GM23338 (cell line): ENCODE results near the gene BICDL1. TPM values are rescaled to one million over a fixed set of nuclear protein-coding genes. Genes with fewer than 3 reads are reported as not detected.

ENCODE experiments used
- ATAC-seq: fragments of 200-7000 bp; cut with Tn5 transposase; 3 replicates; pipeline ENCODE4 v1.9.1; 2020
- DNase-seq: peaks from one replicate; pipeline ENCODE4 v3.0.0-alpha.2; 2015; ENCODE audit warnings: low spot score
- H2AFZ ChIP-seq: fragments of 200-600 bp; sonication (generic); 2 replicates; pipeline ENCODE4 v1.8.0; 2016; ENCODE audit warnings: antibody characterized with exemption, mild to moderate bottlenecking, moderate library complexity
- H3F3A ChIP-seq: fragments of 200-600 bp; sonication (generic); replicated peaks from 2 replicates; pipeline ENCODE4 v1.8.0; 2017; ENCODE audit warnings: antibody characterized with exemption, mixed run types, low read depth
- H3K27ac ChIP-seq: fragments of 200-600 bp; sonication (generic); 2 replicates; pipeline ENCODE4 v1.6.1; 2016; ENCODE audit warnings: low read depth
- H3K27me3 ChIP-seq: fragments of 200-600 bp; sonication (generic); 2 replicates; pipeline ENCODE4 v1.8.0; 2016; ENCODE audit warnings: mild to moderate bottlenecking, mixed run types, moderate library complexity; ENCODE audit not compliant: insufficient read depth
- H3K36me3 ChIP-seq: fragments of 200-600 bp; sonication (generic); 2 replicates; pipeline ENCODE4 v1.8.0; 2016; ENCODE audit warnings: mild to moderate bottlenecking; ENCODE audit not compliant: insufficient read depth
- H3K4me1 ChIP-seq: fragments of 200-600 bp; sonication (generic); 2 replicates; pipeline ENCODE4 v1.8.0; 2016; ENCODE audit warnings: mild to moderate bottlenecking, moderate library complexity; ENCODE audit not compliant: insufficient read depth
- H3K4me2 ChIP-seq: fragments of 200-600 bp; sonication (generic); 2 replicates; pipeline ENCODE4 v1.7.1; 2017; ENCODE audit warnings: mixed run types
- H3K4me3 ChIP-seq: fragments of 200-600 bp; sonication (generic); 2 replicates; pipeline ENCODE4 v1.6.1; 2016; ENCODE audit warnings: mixed run types
- H3K79me2 ChIP-seq: fragments of 200-600 bp; sonication (generic); replicated peaks from 2 replicates; pipeline ENCODE4 v1.8.0; 2017; ENCODE audit warnings: mild to moderate bottlenecking; ENCODE audit not compliant: insufficient read depth
- H3K9me2 ChIP-seq: fragments of 200-600 bp; sonication (generic); 2 replicates; pipeline ENCODE4 v1.8.0; 2017; ENCODE audit not compliant: insufficient read depth
- H4K20me1 ChIP-seq: fragments of 200-600 bp; sonication (generic); replicated peaks from 2 replicates; pipeline ENCODE4 v1.8.0; 2017; ENCODE audit warnings: mild to moderate bottlenecking; ENCODE audit not compliant: insufficient read depth
- H3K27ac Mint-ChIP-seq: 2 replicates; pipeline ENCODE4 v1.8.0; 2020; ENCODE audit warnings: inconsistent platforms, mild to moderate bottlenecking, moderate library complexity, mixed read lengths
- H3K27me3 Mint-ChIP-seq: 3 replicates; pipeline ENCODE4 v1.8.0; 2022; ENCODE audit warnings: low read depth, mild to moderate bottlenecking, moderate library complexity, mixed read lengths, inconsistent platforms; ENCODE audit not compliant: insufficient read depth, poor library complexity
- H3K36me3 Mint-ChIP-seq: 3 replicates; pipeline ENCODE4 v1.8.0; 2021; ENCODE audit warnings: low read depth, mild to moderate bottlenecking, inconsistent platforms, moderate library complexity, mixed read lengths
- H3K4me1 Mint-ChIP-seq: 3 replicates; pipeline ENCODE4 v1.8.0; 2020; ENCODE audit warnings: mild to moderate bottlenecking, inconsistent platforms, mixed read lengths
- H3K4me3 Mint-ChIP-seq: 3 replicates; pipeline ENCODE4 v1.8.0; 2021; ENCODE audit warnings: moderate library complexity, mild to moderate bottlenecking, inconsistent platforms, mixed read lengths
- H3K9me3 Mint-ChIP-seq: 3 replicates; pipeline ENCODE4 v1.8.0; 2020; ENCODE audit warnings: moderate library complexity, mild to moderate bottlenecking, inconsistent platforms, mixed read lengths
- CREB1 ChIP-seq: fragments of 250-450 bp; sonication (Bioruptor Pico); IDR thresholded peaks from 2 replicates; pipeline ENCODE4 v1.5.0; 2020; ENCODE audit warnings: low read depth, mild to moderate bottlenecking, moderate library complexity
- CTCF ChIP-seq, 2 experiments: fragments of 200-600 bp in 1 of 2; sonication (generic) in 1 of 2; conservative IDR thresholded peaks; 2 replicates each; pipeline versions ENCODE4 v1.5.1 to v1.6.1; 2016 to 2017; ENCODE audit warnings: antibody characterized with exemption in 2 of 2, low read depth in 2 of 2, mild to moderate bottlenecking in 2 of 2, moderate library complexity in 1 of 2
- EZH2 ChIP-seq: fragments of 200-600 bp; sonication (generic); IDR thresholded peaks from one replicate; pipeline ENCODE4 v1.8.0; 2017; ENCODE audit warnings: antibody characterized with exemption, mild to moderate bottlenecking, low read depth; ENCODE audit not compliant: unreplicated experiment
- EZH2phosphoT487 ChIP-seq: fragments of 200-600 bp; sonication (generic); IDR thresholded peaks from one replicate; pipeline ENCODE4 v1.8.1; 2018; ENCODE audit warnings: antibody characterized with exemption; ENCODE audit not compliant: unreplicated experiment
- JUNB ChIP-seq: IDR thresholded peaks from one replicate; pipeline ENCODE4 v1.6.1; 2016; ENCODE audit warnings: antibody characterized with exemption; ENCODE audit not compliant: unreplicated experiment
- NANOG ChIP-seq: IDR thresholded peaks from 2 replicates; pipeline ENCODE4 v1.6.1; 2016; ENCODE audit warnings: antibody characterized with exemption, borderline replicate concordance
- STAT1 ChIP-seq: IDR thresholded peaks from one replicate; pipeline ENCODE4 v1.6.1; 2016; ENCODE audit warnings: antibody characterized with exemption; ENCODE audit not compliant: unreplicated experiment
- ZNF114 ChIP-seq: fragments of 250-450 bp; sonication (Bioruptor Pico); IDR thresholded peaks from 2 replicates; pipeline ENCODE4 v1.5.0; 2020; ENCODE audit warnings: mild to moderate bottlenecking, moderate library complexity
- ZNF331 ChIP-seq: fragments of 250-450 bp; sonication (Bioruptor Pico); IDR thresholded peaks from 2 replicates; pipeline ENCODE4 v1.5.0; 2020; ENCODE audit warnings: low read depth, mild to moderate bottlenecking, moderate library complexity
- polyA plus RNA-seq: library from polyadenylated mRNA; unstranded; fragments of >200 nt; fragmentation: Nextera tagmentation; extraction: Ambion mirVana; gene quantifications from 2 replicates; pipeline ENCODE4 v1.2.1, GENCODE V29; 2016
- total RNA-seq: library from RNA; depleted of rRNA; stranded (reverse); fragments of >200 nt; shearing (Covaris generic); gene quantifications from 2 replicates; pipeline ENCODE4 v1.2.3, GENCODE V29; 2014
- TF ChIP-seq, protein P1 (sequence below): IDR thresholded peaks from 2 replicates; pipeline ENCODE4 v1.6.1; 2016; ENCODE audit warnings: antibody characterized with exemption
- TF ChIP-seq, protein P2 (sequence below): IDR thresholded peaks from one replicate; pipeline ENCODE4 v1.6.1; 2018; ENCODE audit warnings: antibody characterized with exemption; ENCODE audit not compliant: unreplicated experiment

Gene BICDL1
- total and polyA plus RNA-seq, 2 experiments from 2014 or later, result 14.0 to 25.7 TPM

DNA sequence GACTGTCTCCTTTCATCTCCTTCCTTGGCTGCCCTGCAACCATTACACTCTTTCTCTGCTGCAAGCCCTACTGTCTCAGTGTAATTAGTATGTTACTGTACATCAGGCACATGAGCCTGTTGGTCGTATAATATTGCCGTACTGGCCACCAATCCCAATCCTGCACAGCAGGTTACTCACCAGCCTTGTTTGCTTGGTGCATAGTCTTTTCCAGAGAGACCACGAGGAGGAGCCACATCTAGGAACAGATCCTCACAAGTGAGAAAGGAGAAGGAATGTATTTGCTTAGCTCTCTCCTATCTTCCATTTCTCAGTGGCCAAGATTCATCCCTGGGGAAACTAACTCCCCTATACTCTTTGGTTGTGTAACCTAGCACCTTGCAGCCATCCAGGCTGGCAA is 33.0 kb upstream of the BICDL1 start:
- Histone ChIP-seq H3K4me1 (no peaks in the 10 kb centered on the region), H2AFZ (no peak overlapping the region), H3K4me2 (no peak overlapping the region), H3K9me2 (no peaks in the 10 kb centered on the region), H3F3A (no peaks in the 10 kb centered on the region), H3K79me2 (no peaks in the 10 kb centered on the region), H3K4me3 (no peak overlapping the region), H3K36me3 (no peaks in the 10 kb centered on the region), H3K27ac (no peak overlapping the region), H4K20me1 (no peaks in the 10 kb centered on the region), H3K27me3 (no peaks in the 10 kb centered on the region)
- DNase-seq (peak; percentile 20), ATAC-seq (no peak)
- H3K36me3 Mint-ChIP-seq, result no peaks in the 10 kb centered on the region; the same call in 1 of the 3 replicates
- no peak overlapping the region for H3K4me3 Mint-ChIP-seq
- peaks cover 23% of the 10 kb centered on the region for H3K9me3 Mint-ChIP-seq
- H3K4me1 Mint-ChIP-seq, result no peaks in the 10 kb centered on the region
- no peak for TF ChIP-seq JUNB
- peak; percentile 9 to 40; a peak in 2 of 4 replicates for TF ChIP-seq CTCF (conservative IDR thresholded peaks at IDR 0.05; ENCODE audit: low read depth in 2 of 2)
- no peaks in the 10 kb centered on the region for H3K27me3 Mint-ChIP-seq
- no peak overlapping the region for H3K27ac Mint-ChIP-seq

DNA sequence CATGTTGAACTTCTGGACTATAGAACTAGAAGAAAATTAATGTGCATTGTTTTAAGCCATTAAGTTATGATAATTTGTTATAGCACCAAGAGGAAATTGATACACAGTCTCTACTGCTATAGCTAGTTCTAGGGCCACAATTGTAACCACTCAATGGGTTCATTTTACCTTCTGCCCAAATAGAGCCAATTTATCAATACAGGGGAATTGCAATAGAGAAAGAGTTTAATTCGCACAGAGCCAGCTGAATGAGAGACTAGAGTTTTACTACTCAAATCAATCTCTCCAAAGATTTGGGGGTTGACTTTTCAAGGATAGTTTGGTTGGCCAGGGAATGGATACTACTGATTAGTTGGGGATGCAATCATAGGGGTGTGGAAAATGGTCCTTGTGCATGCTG is 31.9 kb upstream of the BICDL1 start:
- H3K79me2 ChIP-seq, result no peaks in the 10 kb centered on the region
- H3K9me2 ChIP-seq, result no peaks in the 10 kb centered on the region
- Mint-ChIP-seq H3K36me3 (no peaks in the 10 kb centered on the region; the same call in 1 of the 3 replicates), H3K27ac (no peak overlapping the region), H3K27me3 (peaks cover 2% of the 10 kb centered on the region), H3K4me3 (no peak overlapping the region), H3K9me3 (peaks cover 23% of the 10 kb centered on the region), H3K4me1 (no peaks in the 10 kb centered on the region)
- DNase-seq (no peak), ATAC-seq (no peak)
- H3K4me2 ChIP-seq, result no peak overlapping the region
- no peaks in the 10 kb centered on the region for H4K20me1 ChIP-seq
- H3K36me3 ChIP-seq, result no peaks in the 10 kb centered on the region
- no peak overlapping the region for H2AFZ ChIP-seq
- H3K4me3 ChIP-seq, result no peak overlapping the region
- H3K27me3 ChIP-seq, result no peaks in the 10 kb centered on the region
- no peak overlapping the region for H3K27ac ChIP-seq
- H3K4me1 ChIP-seq, result no peaks in the 10 kb centered on the region
- no peaks in the 10 kb centered on the region for H3F3A ChIP-seq
- TF ChIP-seq EZH2 (no peak), ZNF331 (CRISPR knock-in tag) (no peak), CTCF (conservative IDR thresholded peaks at IDR 0.05; ENCODE audit: low read depth in 2 of 2) (no peak), CREB1 (CRISPR knock-in tag) (no peak), NANOG (no peak), ZNF114 (no peak), STAT1 (no peak), EZH2phosphoT487 (no peak)
- TF ChIP-seq, protein P1, sequence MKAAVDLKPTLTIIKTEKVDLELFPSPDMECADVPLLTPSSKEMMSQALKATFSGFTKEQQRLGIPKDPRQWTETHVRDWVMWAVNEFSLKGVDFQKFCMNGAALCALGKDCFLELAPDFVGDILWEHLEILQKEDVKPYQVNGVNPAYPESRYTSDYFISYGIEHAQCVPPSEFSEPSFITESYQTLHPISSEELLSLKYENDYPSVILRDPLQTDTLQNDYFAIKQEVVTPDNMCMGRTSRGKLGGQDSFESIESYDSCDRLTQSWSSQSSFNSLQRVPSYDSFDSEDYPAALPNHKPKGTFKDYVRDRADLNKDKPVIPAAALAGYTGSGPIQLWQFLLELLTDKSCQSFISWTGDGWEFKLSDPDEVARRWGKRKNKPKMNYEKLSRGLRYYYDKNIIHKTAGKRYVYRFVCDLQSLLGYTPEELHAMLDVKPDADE, result no peak
- TF ChIP-seq, protein P2, sequence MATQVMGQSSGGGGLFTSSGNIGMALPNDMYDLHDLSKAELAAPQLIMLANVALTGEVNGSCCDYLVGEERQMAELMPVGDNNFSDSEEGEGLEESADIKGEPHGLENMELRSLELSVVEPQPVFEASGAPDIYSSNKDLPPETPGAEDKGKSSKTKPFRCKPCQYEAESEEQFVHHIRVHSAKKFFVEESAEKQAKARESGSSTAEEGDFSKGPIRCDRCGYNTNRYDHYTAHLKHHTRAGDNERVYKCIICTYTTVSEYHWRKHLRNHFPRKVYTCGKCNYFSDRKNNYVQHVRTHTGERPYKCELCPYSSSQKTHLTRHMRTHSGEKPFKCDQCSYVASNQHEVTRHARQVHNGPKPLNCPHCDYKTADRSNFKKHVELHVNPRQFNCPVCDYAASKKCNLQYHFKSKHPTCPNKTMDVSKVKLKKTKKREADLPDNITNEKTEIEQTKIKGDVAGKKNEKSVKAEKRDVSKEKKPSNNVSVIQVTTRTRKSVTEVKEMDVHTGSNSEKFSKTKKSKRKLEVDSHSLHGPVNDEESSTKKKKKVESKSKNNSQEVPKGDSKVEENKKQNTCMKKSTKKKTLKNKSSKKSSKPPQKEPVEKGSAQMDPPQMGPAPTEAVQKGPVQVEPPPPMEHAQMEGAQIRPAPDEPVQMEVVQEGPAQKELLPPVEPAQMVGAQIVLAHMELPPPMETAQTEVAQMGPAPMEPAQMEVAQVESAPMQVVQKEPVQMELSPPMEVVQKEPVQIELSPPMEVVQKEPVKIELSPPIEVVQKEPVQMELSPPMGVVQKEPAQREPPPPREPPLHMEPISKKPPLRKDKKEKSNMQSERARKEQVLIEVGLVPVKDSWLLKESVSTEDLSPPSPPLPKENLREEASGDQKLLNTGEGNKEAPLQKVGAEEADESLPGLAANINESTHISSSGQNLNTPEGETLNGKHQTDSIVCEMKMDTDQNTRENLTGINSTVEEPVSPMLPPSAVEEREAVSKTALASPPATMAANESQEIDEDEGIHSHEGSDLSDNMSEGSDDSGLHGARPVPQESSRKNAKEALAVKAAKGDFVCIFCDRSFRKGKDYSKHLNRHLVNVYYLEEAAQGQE, result no peak
